ENCODE data around the gene FRAS1. TPM values are rescaled to one million over a fixed set of nuclear protein-coding genes. Genes with fewer than 3 reads are reported as not detected.

FRAS1 gene
- total RNA-seq, 1 donor from 2014 or later, result 24.6 TPM

DNA sequence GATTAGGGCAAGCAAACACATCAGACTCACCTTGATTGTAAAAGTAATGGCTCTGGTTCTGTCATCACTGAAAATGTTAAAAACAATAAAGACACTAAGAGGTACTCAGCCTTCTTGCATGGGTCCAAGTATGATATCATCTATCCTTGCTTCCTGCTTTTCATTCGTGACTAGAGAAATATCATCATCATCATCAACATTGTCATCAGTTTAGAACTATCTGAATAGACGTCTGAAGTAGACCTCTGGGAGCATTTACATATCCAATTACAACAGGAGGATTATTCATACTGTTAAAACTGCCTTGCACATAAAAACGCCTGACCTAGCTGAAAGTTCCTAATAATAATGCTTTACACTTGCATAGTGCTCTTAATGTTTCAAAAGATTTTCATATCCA lies 9.8 kb upstream of the FRAS1 start:
- no peak overlapping the region for H2AFZ ChIP-seq (ENCODE audit: low read depth, low read length)
- no peak overlapping the region for H3K4me3 ChIP-seq (ENCODE audit: insufficient read depth, low read depth, low read length)
- H3K9ac ChIP-seq (ENCODE audit: low read length), result no peak overlapping the region
- no peaks in the 10 kb centered on the region for H3K4me1 ChIP-seq (ENCODE audit: insufficient read depth, low read length)
- no peak for FAIRE-seq
- Mint-ChIP-seq H3K36me3 (ENCODE audit: low read depth, unreplicated experiment) (no peaks in the 10 kb centered on the region), H3K4me1 (ENCODE audit: low read depth, unreplicated experiment) (no peaks in the 10 kb centered on the region), H3K27ac (ENCODE audit: unreplicated experiment) (no peak overlapping the region), H3K27me3 (ENCODE audit: low read depth, unreplicated experiment) (no peaks in the 10 kb centered on the region), H3K4me3 (ENCODE audit: unreplicated experiment) (no peak overlapping the region), H3K9me3 (ENCODE audit: unreplicated experiment) (no peaks in the 10 kb centered on the region)
- H3K9me3 ChIP-seq (ENCODE audit: insufficient read depth, low read depth, low read length), result no peaks in the 10 kb centered on the region
- DNase-seq (ENCODE audit: low read depth), result no peak
- H3K27me3 ChIP-seq (ENCODE audit: insufficient read depth, low read length), result peaks cover under 1% of the 10 kb centered on the region
- no peaks in the 10 kb centered on the region for H3K79me2 ChIP-seq (ENCODE audit: insufficient read depth, low read length)
- TF ChIP-seq EZH2 (IDR thresholded peaks at IDR 0.05; ENCODE audit: insufficient read depth, low read length), result no peak
- TF ChIP-seq, protein P1, sequence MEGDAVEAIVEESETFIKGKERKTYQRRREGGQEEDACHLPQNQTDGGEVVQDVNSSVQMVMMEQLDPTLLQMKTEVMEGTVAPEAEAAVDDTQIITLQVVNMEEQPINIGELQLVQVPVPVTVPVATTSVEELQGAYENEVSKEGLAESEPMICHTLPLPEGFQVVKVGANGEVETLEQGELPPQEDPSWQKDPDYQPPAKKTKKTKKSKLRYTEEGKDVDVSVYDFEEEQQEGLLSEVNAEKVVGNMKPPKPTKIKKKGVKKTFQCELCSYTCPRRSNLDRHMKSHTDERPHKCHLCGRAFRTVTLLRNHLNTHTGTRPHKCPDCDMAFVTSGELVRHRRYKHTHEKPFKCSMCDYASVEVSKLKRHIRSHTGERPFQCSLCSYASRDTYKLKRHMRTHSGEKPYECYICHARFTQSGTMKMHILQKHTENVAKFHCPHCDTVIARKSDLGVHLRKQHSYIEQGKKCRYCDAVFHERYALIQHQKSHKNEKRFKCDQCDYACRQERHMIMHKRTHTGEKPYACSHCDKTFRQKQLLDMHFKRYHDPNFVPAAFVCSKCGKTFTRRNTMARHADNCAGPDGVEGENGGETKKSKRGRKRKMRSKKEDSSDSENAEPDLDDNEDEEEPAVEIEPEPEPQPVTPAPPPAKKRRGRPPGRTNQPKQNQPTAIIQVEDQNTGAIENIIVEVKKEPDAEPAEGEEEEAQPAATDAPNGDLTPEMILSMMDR (IDR thresholded peaks at IDR 0.05; ENCODE audit: insufficient read depth, low read depth, low read length), result no peak
- no peaks in the 10 kb centered on the region for H4K20me1 ChIP-seq (ENCODE audit: insufficient read depth, low read length)
- H3K4me2 ChIP-seq (ENCODE audit: low read length), result no peak overlapping the region
- H3K36me3 ChIP-seq (ENCODE audit: insufficient read depth, low read length), result no peaks in the 10 kb centered on the region
- H3K27ac ChIP-seq (ENCODE audit: low read depth, low read length), result no peak overlapping the region

DNA sequence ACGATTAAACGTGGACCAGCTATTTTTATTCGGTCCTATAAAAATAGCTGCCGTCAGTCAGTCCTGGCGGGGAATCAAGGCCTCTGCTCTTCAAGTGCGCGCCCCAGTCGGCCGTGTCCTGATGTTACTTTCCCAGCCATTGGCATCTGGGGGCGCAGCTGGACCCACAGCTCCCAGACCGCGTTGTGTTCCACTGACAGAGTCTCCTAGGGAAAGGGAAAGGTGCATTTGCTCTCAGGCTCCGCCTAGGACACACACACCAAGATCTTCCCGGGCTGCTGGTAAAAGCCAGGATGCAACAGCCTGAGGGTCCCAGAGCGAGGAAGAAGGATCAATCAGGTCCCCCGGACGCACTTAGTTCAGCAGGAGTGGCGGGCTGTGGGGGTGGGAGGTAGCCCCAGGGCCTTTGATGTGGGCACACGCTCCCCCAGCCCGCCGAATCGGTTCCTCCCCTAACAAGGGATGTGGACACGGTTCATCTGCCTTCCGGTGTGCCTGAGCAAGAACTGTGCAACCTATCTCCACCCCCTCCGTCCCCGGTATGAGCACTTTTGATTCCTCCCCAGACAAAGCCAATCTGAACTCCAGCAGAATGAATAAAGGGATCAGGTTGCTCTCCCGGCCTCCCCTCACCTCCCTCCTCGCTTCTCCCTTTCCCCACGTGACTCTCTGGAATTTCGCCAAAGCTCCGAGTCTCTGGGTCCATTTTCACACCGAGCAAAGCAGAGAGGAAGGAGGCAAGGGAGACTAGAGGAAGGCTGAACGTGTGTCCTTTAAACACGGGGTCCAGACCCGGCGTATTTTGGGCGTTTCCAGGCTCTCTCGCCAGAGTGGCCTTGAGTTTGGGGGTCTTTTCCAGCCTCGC lies 626 bp upstream of the FRAS1 start:
- Histone ChIP-seq H3K4me3 (ENCODE audit: insufficient read depth, low read depth, low read length) (peak overlapping the region; percentile 64), H4K20me1 (ENCODE audit: insufficient read depth, low read length) (no peaks in the 10 kb centered on the region), H3K9me3 (ENCODE audit: insufficient read depth, low read depth, low read length) (no peaks in the 10 kb centered on the region), H3K79me2 (ENCODE audit: insufficient read depth, low read length) (no peaks in the 10 kb centered on the region), H3K27ac (ENCODE audit: low read depth, low read length) (no peak overlapping the region), H3K9ac (ENCODE audit: low read length) (peak overlapping the region; percentile 72), H2AFZ (ENCODE audit: low read depth, low read length) (peak overlapping the region; percentile 94), H3K27me3 (ENCODE audit: insufficient read depth, low read length) (peaks cover 14% of the 10 kb centered on the region), H3K4me1 (ENCODE audit: insufficient read depth, low read length) (peaks cover 29% of the 10 kb centered on the region), H3K36me3 (ENCODE audit: insufficient read depth, low read length) (no peaks in the 10 kb centered on the region), H3K4me2 (ENCODE audit: low read length) (peak overlapping the region; percentile 97)
- H3K36me3 Mint-ChIP-seq (ENCODE audit: low read depth, unreplicated experiment), result no peaks in the 10 kb centered on the region
- H3K27me3 Mint-ChIP-seq (ENCODE audit: low read depth, unreplicated experiment), result peaks cover 9% of the 10 kb centered on the region
- FAIRE-seq, result no peak
- H3K4me3 Mint-ChIP-seq (ENCODE audit: unreplicated experiment), result peak overlapping the region; percentile 91
- H3K27ac Mint-ChIP-seq (ENCODE audit: unreplicated experiment), result no peak overlapping the region
- TF ChIP-seq, protein P1 (IDR thresholded peaks at IDR 0.05; ENCODE audit: insufficient read depth, low read depth, low read length), result no peak
- no peak for TF ChIP-seq EZH2 (IDR thresholded peaks at IDR 0.05; ENCODE audit: insufficient read depth, low read length)
- no peaks in the 10 kb centered on the region for H3K4me1 Mint-ChIP-seq (ENCODE audit: low read depth, unreplicated experiment)
- H3K9me3 Mint-ChIP-seq (ENCODE audit: unreplicated experiment), result no peaks in the 10 kb centered on the region
- DNase-seq (ENCODE audit: low read depth), result peak; percentile 66
